C4-2B (cell line): ENCODE data around the gene AK5.

Experiments used
- H3K27ac ChIP-seq: fragments of 450-650 bp; 2 replicates; pipeline ENCODE4 v1.5.1; 2017
- CTCF ChIP-seq: fragments of 450-650 bp; conservative IDR thresholded peaks from 2 replicates; pipeline ENCODE4 v1.5.1; 2017; ENCODE audit warnings: mild to moderate bottlenecking
- ZFX ChIP-seq: fragments of 450-650 bp; IDR thresholded peaks from 2 replicates; pipeline ENCODE4 v1.6.1; 2017

AK5 gene

GRCh38 chr1:77571642-77572041 is 289.8 kb downstream of the AK5 start:
- H3K27ac ChIP-seq = no peak overlapping the region
- no peak for TF ChIP-seq ZFX
- TF ChIP-seq CTCF = no peak

- no peak overlapping the region for H3K27ac ChIP-seq
- TF ChIP-seq CTCF (peak; percentile 17; the same call in 1 of the 2 replicates), ZFX (no peak)
These were observed 297.7 kb downstream of the AK5 start for GRCh38 chr1:77579547-77579946.

- H3K27ac ChIP-seq = no peak overlapping the region
- TF ChIP-seq CTCF (no peak), ZFX (no peak)
These were observed 301.1 kb downstream of the AK5 start for GRCh38 chr1:77582905-77583304.

GRCh38 chr1:77583483-77583882 is 301.7 kb downstream of the AK5 start:
- TF ChIP-seq ZFX (no peak), CTCF (no peak)
- no peak overlapping the region for H3K27ac ChIP-seq

GRCh38 chr1:77584884-77585283 is 303.1 kb downstream of the AK5 start:
- no peak overlapping the region for H3K27ac ChIP-seq

GRCh38 chr1:77585610-77586314 is 303.9 kb downstream of the AK5 start:
- TF ChIP-seq CTCF (no peak), ZFX (no peak)
- H3K27ac ChIP-seq = no peak overlapping the region

More at GRCh38 chr1:77584884-77585283, 303.1 kb downstream of the AK5 start:
- TF ChIP-seq CTCF (no peak), ZFX (no peak)

- no peak for TF ChIP-seq CTCF
- H3K27ac ChIP-seq = no peak overlapping the region
These were observed 307.4 kb downstream of the AK5 start for GRCh38 chr1:77589231-77589630.
